Cardiac fibroblast (primary cell): ENCODE results near the gene CPM.

Source experiments
- DNase-seq, 2 donors: peaks; one replicate each; pipeline versions ENCODE4 v3.0.0 to v3.0.0-alpha.2; 2010; ENCODE audit warnings: low read depth in 2 of 2
- H3K4me3 ChIP-seq, 2 donors: replicated peaks in 1 of 2; 1 replicate in 1 of 2; 2 replicates in 1 of 2; pipeline ENCODE4 v1.5.1; 2011; ENCODE audit warnings: low read depth in 2 of 2, low read length in 2 of 2, mild to moderate bottlenecking in 2 of 2, moderate library complexity in 1 of 2
- CTCF ChIP-seq: IDR thresholded peaks from one replicate; pipeline ENCODE4 v1.5.1; 2011; ENCODE audit warnings: low read depth, mild to moderate bottlenecking, low read length, inconsistent platforms

Gene CPM

GRCh38 chr12:68835333-68835908 lies 97.5 kb downstream of the CPM start:
- no peak overlapping the region for H3K4me3 ChIP-seq
- TF ChIP-seq CTCF: no peak
- DNase-seq: no peak

GRCh38 chr12:68833508-68833907 lies 99.5 kb downstream of the CPM start:
- DNase-seq: no peak
- H3K4me3 ChIP-seq: no peak overlapping the region
- no peak for TF ChIP-seq CTCF

GRCh38 chr12:68832504-68832867 lies 100.5 kb downstream of the CPM start:
- TF ChIP-seq CTCF: no peak
- DNase-seq: no peak
- no peak overlapping the region for H3K4me3 ChIP-seq

GRCh38 chr12:68831751-68832503 lies 101.0 kb downstream of the CPM start:
- DNase-seq: no peak
- H3K4me3 ChIP-seq: no peak overlapping the region
- TF ChIP-seq CTCF: no peak

GRCh38 chr12:68831272-68831671 lies 101.7 kb downstream of the CPM start:
- no peak for TF ChIP-seq CTCF
- H3K4me3 ChIP-seq: no peak overlapping the region
- DNase-seq: no peak

- TF ChIP-seq CTCF: no peak
- H3K4me3 ChIP-seq: no peak overlapping the region
- DNase-seq: no peak
These were observed 104.3 kb downstream of the CPM start for GRCh38 chr12:68828672-68829068.
